Activated CD8-positive, alpha-beta memory T cell treated with anti-CD3 and anti-CD28 coated beads, Interleukin-2, amount 50 U/mL, for 4 hours (primary cell): ENCODE data around the gene LONP2.
"Not testable (repeated sequence)": the region's sequence is repeated elsewhere in the genome, so short reads cannot be mapped to it uniquely, and the experiment has no call there.

Source experiments
- DNase-seq: peaks from one replicate; pipeline ENCODE4 v3.0.0-alpha.2; 2020

The LONP2 gene

GRCh38 chr16:48370668-48371392 is 126.7 kb downstream of the LONP2 start:
- not testable (repeated sequence) for DNase-seq

DNA sequence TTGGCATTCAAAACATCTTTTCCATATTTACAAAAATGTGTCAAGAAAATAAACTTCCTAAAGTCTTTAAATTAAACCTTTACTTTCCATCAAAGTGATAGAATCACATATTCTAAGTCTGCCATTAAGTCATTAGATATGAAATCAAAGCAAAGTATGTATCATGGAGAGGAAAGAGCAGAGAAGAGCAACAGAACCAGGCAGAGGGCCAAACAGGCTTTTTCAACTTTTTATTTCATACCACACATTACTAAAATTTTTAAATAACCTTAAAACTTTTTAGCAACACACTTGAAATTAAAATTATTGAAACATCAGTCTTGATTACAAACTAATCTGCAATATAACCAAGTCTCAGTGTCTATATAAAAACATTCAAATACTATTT is 127.3 kb downstream of the LONP2 start:
- DNase-seq, result no peak

- DNase-seq, result no peak
Measured at GRCh38 chr16:48372744-48373143, 128.6 kb downstream of the LONP2 start.

- DNase-seq, result no peak
Measured at GRCh38 chr16:48373258-48374029, 129.3 kb downstream of the LONP2 start.

- no peak for DNase-seq
Measured at GRCh38 chr16:48374255-48374654, 130.2 kb downstream of the LONP2 start.

DNA sequence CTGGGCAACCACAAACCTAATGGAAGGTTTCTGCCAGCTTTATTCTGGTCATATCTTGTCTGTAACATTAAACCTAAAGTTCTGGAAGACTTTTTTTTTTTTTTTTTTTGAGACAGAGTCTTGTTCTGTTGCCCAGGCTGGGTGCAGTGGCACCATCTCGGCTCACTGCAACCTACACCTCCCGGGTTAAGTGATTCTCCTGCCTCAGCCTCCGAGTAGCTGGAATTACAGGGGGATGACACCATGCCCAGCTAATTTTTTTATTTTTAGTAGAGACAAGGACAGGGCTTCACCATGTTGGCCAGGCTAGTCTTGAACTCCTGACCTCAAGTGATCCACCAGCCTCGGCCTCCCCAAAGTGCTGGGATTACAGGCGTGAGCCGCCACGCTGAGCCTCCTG is 133.2 kb downstream of the LONP2 start:
- not testable (repeated sequence) for DNase-seq

DNA sequence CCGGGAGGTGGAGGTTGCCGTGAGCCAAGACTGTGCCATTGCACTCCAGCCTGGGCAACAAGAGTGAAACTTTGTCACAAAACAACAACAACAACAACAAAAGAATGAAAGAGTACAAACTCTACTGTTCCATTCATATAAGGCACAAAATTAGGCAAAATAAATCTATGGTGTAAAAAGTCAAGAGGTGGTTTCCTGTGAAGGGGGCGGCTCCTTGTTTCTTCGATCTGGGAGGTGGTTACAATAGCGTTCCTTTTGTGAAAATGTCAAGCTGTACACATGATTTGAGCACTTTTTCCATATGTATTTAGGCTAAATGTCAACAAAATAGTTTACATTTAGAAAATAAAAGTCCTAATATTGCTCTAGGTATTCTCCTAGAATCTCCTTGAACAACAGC is 134.2 kb downstream of the LONP2 start:
- DNase-seq, result no peak

- no peak for DNase-seq
Measured at GRCh38 chr16:48378836-48379235, 134.7 kb downstream of the LONP2 start.

DNA sequence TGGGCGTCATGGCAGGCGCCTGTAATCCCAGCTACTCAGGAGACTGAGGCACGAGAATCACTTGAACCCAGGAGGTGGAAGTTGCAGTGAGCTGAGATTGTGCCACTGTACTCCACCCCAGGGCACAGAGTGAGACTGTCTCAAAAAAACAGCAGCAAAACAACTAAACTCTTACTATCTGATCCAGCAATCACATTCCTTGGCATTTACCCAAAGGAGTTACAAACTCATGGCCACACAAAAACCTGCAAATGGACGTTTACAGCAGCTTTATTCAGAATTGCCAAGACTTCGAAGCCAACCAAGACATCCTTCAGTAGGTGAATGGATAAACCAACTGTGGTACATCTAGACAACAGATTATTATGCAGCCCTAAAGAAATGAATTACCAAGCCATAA is 137.1 kb downstream of the LONP2 start:
- no peak for DNase-seq

DNA sequence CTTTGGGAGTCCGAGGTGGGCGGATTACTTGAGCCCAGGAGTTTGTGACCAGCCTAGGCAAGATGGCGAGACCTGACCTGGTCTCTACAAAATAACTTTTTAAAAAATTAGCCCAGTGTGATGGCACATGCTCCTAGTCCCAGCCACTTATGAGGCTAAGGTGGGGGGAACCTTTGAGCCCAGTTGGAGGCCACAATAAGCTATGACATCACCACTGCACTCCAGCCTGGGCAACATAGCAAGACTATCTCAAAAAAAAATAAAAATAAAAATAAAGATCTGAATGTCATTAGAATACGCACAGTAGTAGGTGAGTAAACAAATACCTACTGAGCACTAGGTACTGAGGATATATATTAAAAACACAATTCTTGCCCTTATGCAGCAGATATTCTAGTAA is 138.0 kb downstream of the LONP2 start:
- no peak for DNase-seq

- DNase-seq, result no peak
Measured at GRCh38 chr16:48383009-48383876, 139.1 kb downstream of the LONP2 start.

DNA sequence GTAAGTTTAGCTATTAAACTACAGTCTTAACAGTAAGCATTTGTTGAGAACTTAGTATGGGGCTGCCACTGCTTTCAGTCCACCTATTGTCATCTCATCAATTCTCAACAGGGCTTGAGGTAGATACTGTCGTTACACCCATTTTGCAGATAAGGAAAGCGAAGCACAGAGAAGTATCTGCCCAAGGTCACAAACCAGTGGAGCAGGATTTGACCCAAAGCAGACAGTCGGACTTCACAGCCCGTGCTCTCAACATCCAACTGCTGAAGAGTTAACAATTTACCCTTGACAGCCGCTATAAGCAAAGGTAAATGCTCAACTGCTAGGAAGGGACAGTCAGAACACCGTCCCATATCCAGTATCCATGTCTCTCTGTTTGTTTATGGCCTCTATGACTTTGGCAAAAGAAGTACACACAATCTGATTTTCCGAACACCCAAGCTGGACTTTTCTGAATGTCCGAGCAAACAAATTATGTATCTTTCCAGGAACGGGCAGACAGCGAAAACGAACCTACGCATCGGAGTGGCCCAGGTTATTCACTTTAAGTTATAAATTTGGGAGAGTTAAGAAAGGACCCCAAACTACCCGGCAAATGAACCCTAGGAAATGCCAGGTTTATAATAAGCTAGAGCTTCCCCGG is 139.9 kb downstream of the LONP2 start:
- no peak for DNase-seq

- DNase-seq, result no peak
Measured at GRCh38 chr16:48384520-48385252, 140.6 kb downstream of the LONP2 start.

GRCh38 chr16:48385253-48386150 is 141.4 kb downstream of the LONP2 start, which contains the start of gene SIAH1:
SIAH1 (minus strand) TSS chr16:48385413; CDS start chr16:48362428, 22,985 bp downstream.
- DNase-seq, result peak; percentile 89

GRCh38 chr16:48386559-48387312 is 142.6 kb downstream of the LONP2 start:
- no peak for DNase-seq

GRCh38 chr16:48392407-48392806 is 148.3 kb downstream of the LONP2 start:
- DNase-seq, result no peak

DNA sequence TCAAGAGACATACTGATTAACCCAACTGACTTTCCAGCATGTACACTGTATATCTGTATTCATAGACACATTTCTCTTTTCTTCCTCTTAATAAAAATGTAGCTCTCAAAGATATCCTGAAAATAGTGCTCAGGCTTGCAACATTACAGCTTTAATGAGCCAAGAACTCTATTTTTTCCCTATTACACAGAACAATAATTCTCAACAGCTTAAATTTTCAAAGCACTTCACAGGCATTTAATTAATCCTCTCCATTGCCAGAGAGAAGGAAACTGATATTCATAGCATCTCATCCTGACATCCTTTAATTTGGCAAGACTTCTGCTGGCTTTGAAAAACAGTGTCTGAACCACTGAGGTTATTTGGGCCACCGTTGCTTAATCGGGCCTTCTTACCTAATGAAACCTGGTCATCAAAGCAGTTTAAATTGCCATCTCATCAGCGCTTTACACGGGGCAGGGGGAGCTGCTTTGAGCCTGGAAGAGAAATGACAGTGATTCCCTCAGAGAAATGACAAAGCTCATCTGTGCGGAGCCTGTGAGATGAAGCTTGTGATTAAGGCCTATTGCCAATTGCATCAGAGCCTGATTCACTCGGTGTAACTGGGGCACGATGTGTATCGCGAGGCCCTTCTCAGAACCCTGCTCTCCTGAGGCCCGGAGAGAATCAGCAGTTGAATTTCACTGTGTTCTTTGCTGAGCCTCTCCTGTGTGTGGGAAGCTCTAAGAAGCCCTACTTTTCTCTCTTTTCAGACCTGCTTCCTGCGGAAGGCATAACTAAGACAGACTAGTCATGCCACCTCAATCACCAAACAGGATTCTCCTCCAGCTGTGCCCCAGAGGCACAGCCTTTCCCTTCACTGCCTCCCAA is 149.6 kb downstream of the LONP2 start:
- no peak for DNase-seq

GRCh38 chr16:48394355-48394703 is 150.2 kb downstream of the LONP2 start:
- no peak for DNase-seq

GRCh38 chr16:48395375-48395774 is 151.3 kb downstream of the LONP2 start:
- no peak for DNase-seq
